WERI-Rb-1 (cell line): ENCODE results near the gene GSTM1.

Source experiments
- DNase-seq: peaks from one replicate; pipeline ENCODE4 v3.0.0-alpha.2; 2020
- H3K27ac ChIP-seq: fragments of 250-450 bp; sonication (Bioruptor Pico); 2 replicates; pipeline ENCODE4 v1.5.1; 2020; ENCODE audit warnings: mild to moderate bottlenecking, moderate library complexity
- H3K27me3 ChIP-seq: fragments of 250-450 bp; sonication (Bioruptor Pico); 2 replicates; pipeline ENCODE4 v1.5.1; 2021; ENCODE audit warnings: mild to moderate bottlenecking, low read depth, moderate library complexity; ENCODE audit not compliant: insufficient read depth, severe bottlenecking
- H3K36me3 ChIP-seq: fragments of 250-450 bp; sonication (Bioruptor Pico); 2 replicates; pipeline ENCODE4 v1.5.1; 2020; ENCODE audit warnings: mild to moderate bottlenecking, moderate library complexity
- H3K4me3 ChIP-seq: 2 replicates; pipeline ENCODE4 v1.5.1; 2011; ENCODE audit warnings: low read depth, mild to moderate bottlenecking, control low read depth, low read length
- H3K9me3 ChIP-seq: fragments of 250-450 bp; sonication (Bioruptor Pico); 2 replicates; pipeline ENCODE4 v1.5.1; 2021; ENCODE audit warnings: mild to moderate bottlenecking, moderate library complexity; ENCODE audit not compliant: severe bottlenecking
- CTCF ChIP-seq: IDR thresholded peaks from 2 replicates; pipeline ENCODE4 v1.5.1; 2011; ENCODE audit warnings: low read depth, mild to moderate bottlenecking, control low read depth, inconsistent platforms, low read length

Gene GSTM1

DNA sequence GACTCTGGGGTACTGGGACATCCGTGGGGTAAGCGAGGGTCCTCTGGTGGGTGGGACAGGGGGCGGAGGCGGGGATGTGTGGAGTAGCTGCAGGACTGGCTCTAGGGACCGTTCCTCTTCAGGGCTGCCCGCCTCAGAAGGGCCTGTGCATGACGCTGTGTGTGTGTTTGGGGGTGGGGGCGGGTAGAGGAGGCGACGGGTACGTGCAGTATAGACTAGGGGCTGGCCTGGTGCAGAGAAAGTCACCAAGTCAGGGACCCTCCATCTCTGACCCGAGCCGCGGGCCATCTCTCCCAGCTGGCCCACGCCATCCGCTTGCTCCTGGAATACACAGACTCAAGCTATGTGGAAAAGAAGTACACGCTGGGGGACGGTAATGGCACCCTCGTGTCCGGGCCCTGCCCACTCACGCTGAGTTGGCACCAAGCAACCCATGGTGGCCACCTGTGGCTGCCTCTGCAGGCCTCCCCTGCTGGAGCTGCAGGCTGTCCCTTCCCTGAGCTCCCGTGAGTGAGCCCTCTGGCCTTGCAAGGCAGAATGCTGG lies 24.8 kb downstream of the GSTM1 start:
- Histone ChIP-seq H3K9me3 (peaks cover 8% of the 10 kb centered on the region), H3K27ac (no peak overlapping the region), H3K27me3 (no peaks in the 10 kb centered on the region), H3K36me3 (no peaks in the 10 kb centered on the region), H3K4me3 (no peak overlapping the region)
- DNase-seq, result no peak
- TF ChIP-seq CTCF, result no peak

- DNase-seq, result no peak
- no peaks in the 10 kb centered on the region for H3K36me3 ChIP-seq
- no peak overlapping the region for H3K4me3 ChIP-seq
- peaks cover 5% of the 10 kb centered on the region for H3K9me3 ChIP-seq
- TF ChIP-seq CTCF, result no peak
- no peaks in the 10 kb centered on the region for H3K27me3 ChIP-seq
- H3K27ac ChIP-seq, result no peak overlapping the region
Measured at GRCh38 chr1:109713636-109714035, 26.0 kb downstream of the GSTM1 start.

DNA sequence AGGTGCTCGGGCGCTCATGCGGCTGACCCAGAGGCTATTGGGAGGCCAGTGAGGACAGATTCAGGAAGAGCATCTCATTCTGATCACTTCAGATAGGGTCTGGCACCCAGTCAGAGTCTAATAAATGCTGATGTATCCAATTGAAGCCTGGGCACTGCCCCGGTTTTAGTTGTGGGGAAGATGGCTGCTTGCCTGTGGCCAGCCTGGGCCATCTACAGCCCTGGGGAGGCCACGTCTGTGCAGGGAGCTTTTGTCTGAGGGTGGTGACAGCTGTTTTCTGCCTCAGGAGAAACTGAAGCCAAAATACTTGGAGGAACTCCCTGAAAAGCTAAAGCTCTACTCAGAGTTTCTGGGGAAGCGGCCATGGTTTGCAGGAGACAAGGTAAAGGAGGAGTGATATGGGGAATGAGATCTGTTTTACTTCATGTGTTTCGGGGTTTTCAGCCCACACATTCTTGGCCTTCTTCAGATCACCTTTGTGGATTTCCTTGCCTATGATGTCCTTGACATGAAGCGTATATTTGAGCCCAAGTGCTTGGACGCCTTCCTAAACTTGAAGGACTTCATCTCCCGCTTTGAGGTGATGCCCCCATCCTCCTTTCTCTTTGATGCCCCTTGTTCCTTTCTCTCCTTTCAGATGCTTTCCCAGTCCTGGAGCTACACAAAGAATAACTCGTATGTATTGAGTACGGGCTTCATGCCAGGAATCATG lies 27.2 kb downstream of the GSTM1 start:
- H3K4me3 ChIP-seq, result no peak overlapping the region
- H3K27me3 ChIP-seq, result no peaks in the 10 kb centered on the region
- H3K9me3 ChIP-seq, result no peaks in the 10 kb centered on the region
- H3K27ac ChIP-seq, result no peak overlapping the region
- no peak for TF ChIP-seq CTCF
- DNase-seq, result no peak
- H3K36me3 ChIP-seq, result no peaks in the 10 kb centered on the region

DNA sequence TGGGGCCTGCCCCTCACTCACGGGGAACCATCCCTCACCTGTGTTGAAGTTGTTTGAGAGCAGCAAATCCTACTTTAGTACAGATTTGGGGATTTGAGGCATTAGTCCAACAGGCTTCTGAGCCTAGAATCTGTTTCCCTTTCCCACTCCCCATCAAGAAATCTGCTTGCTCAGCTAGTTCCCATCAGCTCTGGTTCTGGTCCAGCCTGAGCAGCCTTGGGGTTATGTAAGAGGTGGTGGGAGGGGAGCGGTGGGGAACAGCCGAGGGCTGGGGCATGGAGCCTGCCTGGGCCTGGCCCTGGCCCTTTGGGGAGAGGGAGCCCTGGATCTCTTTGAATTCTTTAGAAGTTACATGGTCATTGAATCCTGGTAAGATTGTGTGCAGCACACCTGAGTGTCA lies 28.5 kb downstream of the GSTM1 start:
- no peak overlapping the region for H3K4me3 ChIP-seq
- DNase-seq, result no peak
- no peaks in the 10 kb centered on the region for H3K36me3 ChIP-seq
- H3K9me3 ChIP-seq, result no peaks in the 10 kb centered on the region
- no peak overlapping the region for H3K27ac ChIP-seq
- TF ChIP-seq CTCF, result no peak
- no peaks in the 10 kb centered on the region for H3K27me3 ChIP-seq

DNA sequence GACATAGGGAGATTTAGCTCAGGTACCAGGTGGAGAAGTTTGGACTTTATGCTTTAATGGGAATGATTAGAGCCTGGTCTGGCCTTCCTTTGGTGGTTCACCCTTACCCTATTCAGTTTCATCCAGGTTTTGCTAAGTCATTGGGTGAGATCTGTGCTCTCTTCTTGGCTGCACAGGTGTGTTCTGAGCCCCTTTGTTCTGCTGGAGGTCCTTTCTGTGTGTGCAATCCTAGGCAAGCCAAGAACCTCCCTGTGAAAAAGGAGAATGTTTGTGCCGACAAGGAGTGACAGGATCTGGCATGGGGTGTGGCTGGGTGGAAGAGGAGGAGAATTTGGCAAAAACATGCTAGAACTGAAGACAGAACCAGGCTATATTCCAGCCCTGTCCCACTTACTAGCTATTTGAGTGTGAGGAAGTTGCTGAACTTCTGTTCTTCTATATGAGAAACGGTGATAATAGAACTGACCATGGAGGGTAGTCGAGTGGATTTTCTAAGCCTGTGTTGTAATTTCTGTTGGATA lies 29.0 kb downstream of the GSTM1 start:
- Histone ChIP-seq H3K4me3 (no peak overlapping the region), H3K9me3 (no peaks in the 10 kb centered on the region), H3K36me3 (no peaks in the 10 kb centered on the region), H3K27ac (no peak overlapping the region), H3K27me3 (no peaks in the 10 kb centered on the region)
- no peak for DNase-seq
- TF ChIP-seq CTCF, result no peak
